ENCODE data around the gene FOSL2. TPM values are rescaled to one million over a fixed set of nuclear protein-coding genes. Genes with fewer than 3 reads are reported as not detected.

The FOSL2 gene
- total RNA-seq, 1 donor from 2014 or later = 156 TPM

GRCh38 chr2:28360058-28360717 lies 32.5 kb upstream of the FOSL2 start:
- Mint-ChIP-seq H3K27ac (peak overlapping the region; percentile 66), H3K9me3 (no peaks in the 10 kb centered on the region), H3K36me3 (ENCODE audit: low read depth) (peaks cover 9% of the 10 kb centered on the region), H3K27me3 (ENCODE audit: low read depth) (peaks cover 4% of the 10 kb centered on the region), H3K4me1 (ENCODE audit: low read depth) (peaks cover 70% of the 10 kb centered on the region), H3K4me3 (ENCODE audit: low read depth) (peak overlapping the region; percentile 9)
- DNase-seq (ENCODE audit: low spot score) = no peak
- intact Hi-C loops (cut with micrococcal nuclease) = no loop called here

- H3K9me3 Mint-ChIP-seq = no peaks in the 10 kb centered on the region
- intact Hi-C loops (cut with micrococcal nuclease) = no loop called here
- peaks cover 9% of the 10 kb centered on the region for H3K36me3 Mint-ChIP-seq (ENCODE audit: low read depth)
- DNase-seq (ENCODE audit: low spot score) = no peak
- H3K4me1 Mint-ChIP-seq (ENCODE audit: low read depth) = peaks cover 76% of the 10 kb centered on the region
- peaks cover 4% of the 10 kb centered on the region for H3K27me3 Mint-ChIP-seq (ENCODE audit: low read depth)
- H3K27ac Mint-ChIP-seq = peak overlapping the region; percentile 66
- H3K4me3 Mint-ChIP-seq (ENCODE audit: low read depth) = peak overlapping the region; percentile 9
These were observed 31.9 kb upstream of the FOSL2 start for GRCh38 chr2:28360718-28361293.

DNA sequence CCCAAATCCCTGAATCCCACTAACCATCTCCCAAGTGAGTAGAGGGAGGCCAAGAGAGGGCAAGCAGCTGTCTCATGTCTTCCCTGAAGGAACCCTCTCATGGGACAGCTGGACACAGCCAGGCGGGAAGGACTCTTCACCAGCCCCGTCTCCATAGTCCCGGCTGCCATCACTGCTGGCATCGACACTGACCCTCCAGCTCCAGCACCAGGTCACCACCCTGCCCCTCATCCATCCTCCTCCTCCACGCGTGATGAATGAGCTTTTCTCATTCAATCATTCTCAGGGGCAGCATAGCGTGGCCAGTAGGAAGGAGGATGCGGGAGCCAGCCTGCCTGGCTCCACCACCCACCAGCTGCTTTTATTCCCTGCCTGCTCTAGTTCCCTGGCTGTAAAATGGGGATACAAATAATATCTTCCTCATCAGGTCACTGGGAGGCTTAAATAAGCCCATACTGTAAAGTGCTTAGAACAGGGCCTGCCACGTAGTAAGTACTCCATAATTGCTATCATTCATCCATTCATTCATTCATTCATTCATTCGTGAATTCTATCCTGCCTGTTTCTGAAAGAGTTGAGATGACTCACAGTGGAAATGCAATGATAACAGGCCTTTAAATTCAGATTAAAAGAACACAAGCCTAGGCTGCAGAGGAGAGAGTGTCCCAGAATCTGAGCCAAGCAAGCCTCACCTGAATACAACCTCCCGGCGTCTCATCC lies 30.5 kb upstream of the FOSL2 start:
- Mint-ChIP-seq H3K27ac (peak overlapping the region; percentile 71), H3K36me3 (ENCODE audit: low read depth) (peaks cover 9% of the 10 kb centered on the region), H3K27me3 (ENCODE audit: low read depth) (peaks cover 4% of the 10 kb centered on the region), H3K4me3 (ENCODE audit: low read depth) (no peak overlapping the region), H3K9me3 (no peaks in the 10 kb centered on the region), H3K4me1 (ENCODE audit: low read depth) (peaks cover 88% of the 10 kb centered on the region)
- no peak for DNase-seq (ENCODE audit: low spot score)
- intact Hi-C loops (cut with micrococcal nuclease) = no loop called here

DNA sequence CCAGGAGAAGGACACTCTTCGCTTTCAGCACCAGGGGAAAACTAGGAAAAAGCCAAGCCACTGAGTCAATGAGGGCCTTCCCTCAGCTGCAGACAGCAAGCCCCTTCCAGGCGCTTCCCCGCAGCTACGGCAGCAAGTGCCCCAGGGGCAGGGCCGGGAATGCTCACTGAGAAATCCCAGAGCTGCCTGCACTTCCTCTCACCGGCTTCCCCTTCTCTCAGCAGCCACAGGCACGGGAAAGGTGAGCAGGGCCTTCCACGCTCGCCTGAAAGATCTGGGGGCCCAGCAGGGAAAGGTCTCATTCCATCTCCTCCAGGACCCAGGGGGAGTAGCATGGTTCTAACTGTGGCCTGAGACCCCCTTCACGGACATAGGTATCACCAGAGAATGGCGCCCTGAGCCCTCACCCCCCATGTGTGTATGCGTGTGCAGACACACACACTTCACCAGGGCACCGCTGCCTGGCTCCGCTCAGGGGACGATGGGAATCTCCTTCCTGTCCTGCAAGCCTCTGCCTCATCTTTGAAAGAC lies 29.6 kb upstream of the FOSL2 start:
- intact Hi-C loops (cut with micrococcal nuclease) = no loop called here
- Mint-ChIP-seq H3K27me3 (ENCODE audit: low read depth) (peaks cover 4% of the 10 kb centered on the region), H3K4me1 (ENCODE audit: low read depth) (peaks cover 91% of the 10 kb centered on the region), H3K27ac (no peak overlapping the region), H3K9me3 (no peaks in the 10 kb centered on the region), H3K36me3 (ENCODE audit: low read depth) (peaks cover 9% of the 10 kb centered on the region), H3K4me3 (ENCODE audit: low read depth) (no peak overlapping the region)
- DNase-seq (ENCODE audit: low spot score) = no peak

DNA sequence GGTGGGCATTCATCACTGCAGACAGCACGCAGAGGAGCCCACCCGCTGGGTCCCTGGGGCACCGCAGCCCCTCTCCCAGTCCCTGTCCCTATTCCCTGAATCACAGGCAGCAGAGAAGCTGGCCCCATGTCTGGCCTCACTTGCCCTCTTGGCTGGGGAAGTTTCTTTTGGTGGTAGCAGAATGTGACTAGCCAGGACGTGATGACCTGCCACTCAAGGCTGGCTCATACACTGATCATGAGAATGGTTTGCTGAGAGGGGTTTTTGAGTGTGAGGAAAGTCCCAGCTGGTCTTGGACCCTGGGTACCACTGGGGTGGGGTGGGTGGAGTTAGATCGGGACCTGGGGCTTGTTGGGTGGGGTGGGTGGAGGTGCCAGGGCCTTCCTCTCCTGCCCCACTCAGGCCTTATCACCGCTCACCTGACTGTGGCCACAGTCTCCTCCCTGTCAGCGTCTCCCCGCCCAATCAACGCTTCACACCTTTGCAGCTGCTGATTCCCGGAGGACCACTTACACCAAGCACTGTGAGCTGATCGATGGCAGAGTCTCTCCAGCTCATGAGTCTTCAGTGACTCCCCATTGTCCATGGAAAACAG lies 28.9 kb upstream of the FOSL2 start:
- intact Hi-C loops (cut with micrococcal nuclease) = no loop called here
- peaks cover 4% of the 10 kb centered on the region for H3K27me3 Mint-ChIP-seq (ENCODE audit: low read depth)
- no peak for DNase-seq (ENCODE audit: low spot score)
- peaks cover 86% of the 10 kb centered on the region for H3K4me1 Mint-ChIP-seq (ENCODE audit: low read depth)
- peaks cover 9% of the 10 kb centered on the region for H3K36me3 Mint-ChIP-seq (ENCODE audit: low read depth)
- no peak overlapping the region for H3K4me3 Mint-ChIP-seq (ENCODE audit: low read depth)
- no peaks in the 10 kb centered on the region for H3K9me3 Mint-ChIP-seq
- H3K27ac Mint-ChIP-seq = no peak overlapping the region

DNA sequence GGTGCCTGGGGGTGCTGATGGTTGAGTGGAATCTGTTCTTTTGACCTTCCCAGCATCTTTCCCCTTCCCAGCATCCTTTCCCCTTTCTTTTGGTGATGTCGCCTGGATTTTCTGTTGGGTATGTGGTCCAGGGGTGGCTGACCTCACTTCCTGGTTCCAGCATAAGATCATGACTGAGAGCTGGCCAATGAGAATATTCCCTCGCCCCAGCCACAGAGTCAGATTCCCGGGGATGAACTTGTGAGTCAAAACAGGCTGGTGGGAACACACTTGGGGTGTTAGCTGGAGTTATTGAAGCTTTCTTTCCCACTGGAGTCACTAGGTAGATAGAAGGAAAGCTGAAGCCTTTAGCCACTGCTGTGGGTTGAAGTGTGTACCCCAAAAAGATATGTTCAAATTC lies 28.0 kb upstream of the FOSL2 start:
- Mint-ChIP-seq H3K9me3 (no peaks in the 10 kb centered on the region), H3K4me1 (ENCODE audit: low read depth) (peaks cover 81% of the 10 kb centered on the region), H3K4me3 (ENCODE audit: low read depth) (no peak overlapping the region), H3K36me3 (ENCODE audit: low read depth) (peaks cover 9% of the 10 kb centered on the region), H3K27ac (no peak overlapping the region), H3K27me3 (ENCODE audit: low read depth) (peaks cover 4% of the 10 kb centered on the region)
- DNase-seq (ENCODE audit: low spot score) = no peak
- intact Hi-C loops (cut with micrococcal nuclease) = no loop called here

DNA sequence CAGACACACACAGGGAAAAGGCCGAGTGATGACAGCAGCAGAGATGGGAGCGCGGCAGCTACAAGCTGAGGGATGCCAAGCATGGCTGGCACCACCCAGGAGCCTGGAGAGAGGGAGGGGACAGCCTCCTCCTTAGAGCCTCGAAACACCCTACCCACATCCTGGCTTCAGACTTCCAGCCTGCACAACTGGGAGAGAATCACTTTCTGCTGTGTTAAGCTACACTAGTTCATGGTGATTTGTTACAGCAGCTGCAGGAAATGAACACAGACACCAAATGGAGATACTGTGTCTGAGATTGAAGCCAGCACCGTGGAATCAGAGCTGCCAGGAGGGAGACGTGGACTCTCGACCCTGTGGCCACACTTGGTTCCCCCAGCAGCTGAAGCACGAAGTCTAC lies 27.5 kb upstream of the FOSL2 start:
- Mint-ChIP-seq H3K27ac (peak overlapping the region; percentile 21), H3K36me3 (ENCODE audit: low read depth) (peaks cover 9% of the 10 kb centered on the region)

DNA sequence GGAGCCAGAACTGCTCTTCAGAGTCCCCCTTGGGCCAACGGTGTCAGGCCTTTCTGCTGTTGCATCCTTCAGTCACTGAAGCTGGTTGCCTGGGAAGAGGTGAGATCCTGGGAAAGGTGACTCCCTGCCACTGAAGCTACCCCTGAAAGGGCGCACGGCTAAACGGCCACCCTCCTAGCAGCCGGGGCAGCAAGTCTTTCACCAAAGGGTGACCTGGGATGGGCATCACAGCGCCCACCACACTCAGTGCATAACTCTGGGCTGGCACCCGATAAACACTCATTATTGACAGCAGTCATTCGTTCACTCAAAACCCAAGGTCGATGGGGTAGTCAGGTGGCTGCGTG lies 26.5 kb upstream of the FOSL2 start:
- Mint-ChIP-seq H3K9me3 (no peaks in the 10 kb centered on the region), H3K27ac (peak overlapping the region; percentile 96), H3K4me3 (ENCODE audit: low read depth) (peak overlapping the region; percentile 69), H3K36me3 (ENCODE audit: low read depth) (peaks cover 9% of the 10 kb centered on the region), H3K4me1 (ENCODE audit: low read depth) (peaks cover 70% of the 10 kb centered on the region), H3K27me3 (ENCODE audit: low read depth) (peaks cover 6% of the 10 kb centered on the region)
- intact Hi-C loops (cut with micrococcal nuclease) = loop anchor here (2.0 kb wide), 1 partner anchor 25 kb away; no protein-coding TSS in a partner anchor
- DNase-seq (ENCODE audit: low spot score) = no peak

More for the DNA sequence above, 27.5 kb upstream of the FOSL2 start:
- H3K4me1 Mint-ChIP-seq (ENCODE audit: low read depth) = peaks cover 77% of the 10 kb centered on the region
- no peaks in the 10 kb centered on the region for H3K9me3 Mint-ChIP-seq
- intact Hi-C loops (cut with micrococcal nuclease) = no loop called here
- no peak overlapping the region for H3K4me3 Mint-ChIP-seq (ENCODE audit: low read depth)
- no peak for DNase-seq (ENCODE audit: low spot score)
- peaks cover 4% of the 10 kb centered on the region for H3K27me3 Mint-ChIP-seq (ENCODE audit: low read depth)

DNA sequence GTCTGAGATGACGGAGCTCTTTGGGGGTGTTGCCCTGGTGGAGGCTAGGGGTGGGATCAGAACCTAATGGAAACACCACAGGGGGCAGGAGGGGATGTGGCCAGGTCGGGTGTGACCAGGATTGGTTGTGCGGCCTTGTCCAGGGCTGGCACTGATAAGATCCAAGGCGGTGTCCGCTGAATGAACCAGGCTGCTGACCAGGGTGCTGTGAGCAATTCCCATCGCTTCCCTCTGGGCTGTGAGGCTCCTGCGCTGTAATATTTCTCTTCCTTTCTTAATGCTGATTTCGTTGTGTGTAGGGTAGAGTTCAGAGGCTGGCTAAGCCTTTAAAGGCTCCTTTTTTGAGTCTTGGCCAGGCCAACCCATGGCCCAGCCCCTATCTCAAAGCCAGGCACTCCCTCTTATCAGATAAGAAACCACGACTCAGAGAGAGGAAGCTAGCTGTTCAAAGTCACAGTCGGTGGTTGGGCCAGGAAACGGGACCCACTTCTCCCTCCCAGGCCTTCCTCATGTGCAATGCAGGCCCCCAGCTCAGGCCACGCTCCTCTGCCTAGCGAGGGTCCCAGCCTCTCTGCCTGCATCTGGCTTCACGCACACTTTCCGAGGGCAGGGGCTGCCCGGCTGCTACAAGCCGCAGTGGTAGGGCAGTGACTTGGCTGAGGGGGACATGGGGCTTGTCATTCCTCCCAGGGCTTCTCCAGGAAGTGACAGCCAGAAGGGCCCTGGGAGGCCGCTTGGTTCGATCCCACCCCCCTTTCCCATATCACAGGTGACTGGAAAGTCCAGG lies 26.0 kb upstream of the FOSL2 start:
- peak; percentile 75 for DNase-seq (ENCODE audit: low spot score)
- H3K36me3 Mint-ChIP-seq (ENCODE audit: low read depth) = peaks cover 9% of the 10 kb centered on the region
- H3K9me3 Mint-ChIP-seq = no peaks in the 10 kb centered on the region
- peaks cover 6% of the 10 kb centered on the region for H3K27me3 Mint-ChIP-seq (ENCODE audit: low read depth)
- intact Hi-C loops (cut with micrococcal nuclease) = loop anchor here (1.0 to 2.0 kb wide), 2 partner anchors 7 to 24 kb away; no protein-coding TSS in a partner anchor
- peak overlapping the region; percentile 96 for H3K27ac Mint-ChIP-seq
- H3K4me3 Mint-ChIP-seq (ENCODE audit: low read depth) = peak overlapping the region; percentile 69
- H3K4me1 Mint-ChIP-seq (ENCODE audit: low read depth) = peaks cover 64% of the 10 kb centered on the region

DNA sequence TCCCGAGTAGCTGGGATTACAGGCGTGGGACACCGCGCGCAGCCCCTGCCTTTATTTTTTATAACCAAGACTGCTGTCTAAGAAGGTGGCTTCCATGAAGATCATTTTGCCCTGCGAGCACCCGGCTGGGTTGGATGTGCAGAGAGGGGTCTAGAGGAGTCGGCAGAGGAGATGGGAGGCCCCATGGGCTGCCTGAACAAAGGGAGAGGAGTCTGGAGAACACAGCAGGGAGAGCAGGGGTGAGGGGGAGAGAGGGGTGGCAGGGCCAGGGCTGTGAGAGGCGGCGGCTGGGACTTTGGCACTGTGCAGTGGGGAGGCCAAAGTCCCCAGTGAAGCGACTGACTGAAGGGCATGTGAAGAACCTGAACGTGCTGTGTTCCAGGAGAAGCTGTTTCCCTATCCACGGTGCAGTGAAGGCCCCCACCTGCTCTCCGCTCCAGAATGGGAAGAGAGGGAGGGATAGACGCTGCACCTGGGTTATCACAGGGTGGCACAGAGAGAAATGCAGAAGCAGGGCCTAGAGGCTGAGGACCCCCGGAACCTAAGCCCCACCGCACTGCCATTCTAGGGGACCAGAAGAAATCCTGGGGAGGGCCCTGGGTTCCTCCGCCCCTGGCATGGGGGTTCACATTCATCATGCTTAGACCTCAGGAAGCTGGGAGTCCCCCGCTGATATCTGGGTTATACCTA lies 24.8 kb upstream of the FOSL2 start:
- Mint-ChIP-seq H3K4me1 (ENCODE audit: low read depth) (peaks cover 53% of the 10 kb centered on the region), H3K27me3 (ENCODE audit: low read depth) (peaks cover 9% of the 10 kb centered on the region), H3K27ac (no peak overlapping the region), H3K36me3 (ENCODE audit: low read depth) (peaks cover 4% of the 10 kb centered on the region), H3K9me3 (no peaks in the 10 kb centered on the region), H3K4me3 (ENCODE audit: low read depth) (no peak overlapping the region)
- no peak for DNase-seq (ENCODE audit: low spot score)
- intact Hi-C loops (cut with micrococcal nuclease) = loop anchor here (1.0 to 2.0 kb wide), 2 partner anchors 9 to 23 kb away; no protein-coding TSS in a partner anchor

GRCh38 chr2:28368357-28368798 lies 24.3 kb upstream of the FOSL2 start:
- no peaks in the 10 kb centered on the region for H3K9me3 Mint-ChIP-seq
- H3K27ac Mint-ChIP-seq = no peak overlapping the region
- H3K4me3 Mint-ChIP-seq (ENCODE audit: low read depth) = no peak overlapping the region
- peaks cover 15% of the 10 kb centered on the region for H3K27me3 Mint-ChIP-seq (ENCODE audit: low read depth)
- DNase-seq (ENCODE audit: low spot score) = no peak
- H3K4me1 Mint-ChIP-seq (ENCODE audit: low read depth) = peaks cover 52% of the 10 kb centered on the region
- intact Hi-C loops (cut with micrococcal nuclease) = no loop called here
- H3K36me3 Mint-ChIP-seq (ENCODE audit: low read depth) = peaks cover 2% of the 10 kb centered on the region

- peaks cover 44% of the 10 kb centered on the region for H3K4me1 Mint-ChIP-seq (ENCODE audit: low read depth)
- no peak for DNase-seq (ENCODE audit: low spot score)
- H3K36me3 Mint-ChIP-seq (ENCODE audit: low read depth) = no peaks in the 10 kb centered on the region
- H3K27me3 Mint-ChIP-seq (ENCODE audit: low read depth) = peaks cover 23% of the 10 kb centered on the region
- no peak overlapping the region for H3K4me3 Mint-ChIP-seq (ENCODE audit: low read depth)
- no peak overlapping the region for H3K27ac Mint-ChIP-seq
- H3K9me3 Mint-ChIP-seq = no peaks in the 10 kb centered on the region
- intact Hi-C loops (cut with micrococcal nuclease) = no loop called here
These were observed 23.3 kb upstream of the FOSL2 start for GRCh38 chr2:28369358-28369757.
